ENCODE data around the gene CEL. TPM values are rescaled to one million over a fixed set of nuclear protein-coding genes. Genes with fewer than 3 reads are reported as not detected.

The CEL gene
- total and polyA plus RNA-seq, 2 donors from 2014 or later = 1.0 to 16.7 TPM

DNA sequence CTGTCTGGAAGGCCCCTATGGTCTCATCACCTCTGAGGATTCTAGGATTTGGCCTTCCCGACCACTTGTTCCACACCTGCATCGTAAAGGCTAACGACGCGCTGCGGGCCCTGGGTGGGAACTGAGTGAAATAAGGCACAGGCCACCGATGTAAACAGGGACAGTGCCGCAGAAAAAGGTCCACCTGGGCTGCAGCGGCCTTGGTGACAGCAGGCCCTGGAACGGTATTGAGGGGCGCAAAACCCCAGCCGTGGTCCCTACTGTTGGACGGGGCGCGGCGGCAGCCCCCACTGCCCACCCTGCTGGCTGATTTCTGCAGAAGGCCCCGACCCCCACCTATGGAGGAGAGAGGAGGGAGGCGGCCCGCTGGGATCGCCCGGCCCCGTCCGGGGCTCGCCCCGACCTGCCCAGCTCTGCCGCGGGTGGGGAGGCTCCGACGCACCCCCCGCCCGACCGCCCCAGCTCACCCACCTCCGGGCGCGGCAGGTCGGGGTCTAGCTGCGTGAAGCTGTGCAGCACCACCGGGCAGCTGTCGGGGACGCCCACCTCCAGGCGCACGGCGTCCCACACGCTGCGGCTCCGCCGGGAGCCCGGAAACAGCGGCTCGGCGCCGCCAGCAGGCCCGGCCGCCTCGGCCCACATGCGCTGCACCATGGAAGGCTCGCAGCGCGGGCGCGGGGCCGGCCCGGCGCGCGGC, 58.9 kb downstream of the CEL start:
- Histone ChIP-seq H3K27me3 (ENCODE audit: control insufficient read depth, insufficient read depth, low read length) (no peaks in the 10 kb centered on the region), H3K9ac (ENCODE audit: low read length in 3 of 3) (peak overlapping the region in 2 of 3 donors; percentile 82 to 86), H3K4me1 (ENCODE audit: control insufficient read depth in 2 of 3, insufficient read depth in 2 of 3, low read depth in 1 of 3, low read length in 3 of 3) (peaks cover 0 to 37% (median 8%) of the 10 kb centered on the region in 3 donors), H3K27ac (ENCODE audit: low read depth in 2 of 2, low read length in 2 of 2) (peak overlapping the region; percentile 71 to 84), H3K9me3 (ENCODE audit: control insufficient read depth in 2 of 3, insufficient read depth in 1 of 3, low read length in 3 of 3) (no peaks in the 10 kb centered on the region), H3K36me3 (ENCODE audit: control insufficient read depth in 2 of 3, insufficient read depth in 3 of 3, low read length in 3 of 3) (no peaks in the 10 kb centered on the region), H3K4me3 (ENCODE audit: low read length in 3 of 3) (peak overlapping the region; percentile 16 to 74 (median 65))
- intact Hi-C loops (cut with DNase I) = no loop called here
- no peak for FAIRE-seq
- DNase-seq = peak in 3 of 5 donors; percentile 26 to 76 (median 49)
- TF ChIP-seq, protein P1, sequence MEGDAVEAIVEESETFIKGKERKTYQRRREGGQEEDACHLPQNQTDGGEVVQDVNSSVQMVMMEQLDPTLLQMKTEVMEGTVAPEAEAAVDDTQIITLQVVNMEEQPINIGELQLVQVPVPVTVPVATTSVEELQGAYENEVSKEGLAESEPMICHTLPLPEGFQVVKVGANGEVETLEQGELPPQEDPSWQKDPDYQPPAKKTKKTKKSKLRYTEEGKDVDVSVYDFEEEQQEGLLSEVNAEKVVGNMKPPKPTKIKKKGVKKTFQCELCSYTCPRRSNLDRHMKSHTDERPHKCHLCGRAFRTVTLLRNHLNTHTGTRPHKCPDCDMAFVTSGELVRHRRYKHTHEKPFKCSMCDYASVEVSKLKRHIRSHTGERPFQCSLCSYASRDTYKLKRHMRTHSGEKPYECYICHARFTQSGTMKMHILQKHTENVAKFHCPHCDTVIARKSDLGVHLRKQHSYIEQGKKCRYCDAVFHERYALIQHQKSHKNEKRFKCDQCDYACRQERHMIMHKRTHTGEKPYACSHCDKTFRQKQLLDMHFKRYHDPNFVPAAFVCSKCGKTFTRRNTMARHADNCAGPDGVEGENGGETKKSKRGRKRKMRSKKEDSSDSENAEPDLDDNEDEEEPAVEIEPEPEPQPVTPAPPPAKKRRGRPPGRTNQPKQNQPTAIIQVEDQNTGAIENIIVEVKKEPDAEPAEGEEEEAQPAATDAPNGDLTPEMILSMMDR (IDR thresholded peaks at IDR 0.05; ENCODE audit: borderline replicate concordance, extremely low read depth, insufficient read depth) = no peak

Small RNAs within 50 kb of the gene (microRNA-seq; reads per million reads assigned to microRNA genes)
- 1.0 reads per million for gene MIR6877

Other genes with a start within 250 kb of the CEL start
- gene AK8, start 183.7 kb upstream of the CEL start, total RNA-seq = 6.3 TPM
- gene AK8, start 183.7 kb upstream of the CEL start, polyA plus RNA-seq (ENCODE audit: insufficient read depth, low read depth, low replicate concordance) = 6.2 TPM
- gene SPACA9, start 183.1 kb upstream of the CEL start, total RNA-seq = 8.7 TPM
- 17.1 TPM for gene SPACA9, start 183.1 kb upstream of the CEL start, polyA plus RNA-seq (ENCODE audit: insufficient read depth, low read depth, low replicate concordance)
- 45.4 TPM for gene TSC1, start 117.4 kb upstream of the CEL start, total RNA-seq
- gene TSC1, start 117.4 kb upstream of the CEL start, polyA plus RNA-seq (ENCODE audit: insufficient read depth, low read depth, low replicate concordance) = 13.1 TPM
- gene GFI1B, start 83.3 kb upstream of the CEL start, total RNA-seq = 0.28 TPM
- gene GFI1B, start 83.3 kb upstream of the CEL start, polyA plus RNA-seq (ENCODE audit: insufficient read depth, low read depth, low replicate concordance) = not detected
- gene GTF3C5, start 31.0 kb upstream of the CEL start, total RNA-seq = 47.7 TPM
- 38.0 TPM for gene GTF3C5, start 31.0 kb upstream of the CEL start, polyA plus RNA-seq (ENCODE audit: insufficient read depth, low read depth, low replicate concordance)
- gene RALGDS, start 59.3 kb downstream of the CEL start, total RNA-seq = 43.3 TPM
- gene RALGDS, start 59.3 kb downstream of the CEL start, polyA plus RNA-seq (ENCODE audit: insufficient read depth, low read depth, low replicate concordance) = 13.0 TPM
- gene GBGT1, start 101.9 kb downstream of the CEL start, total RNA-seq = 21.6 TPM
- 7.9 TPM for gene GBGT1, start 101.9 kb downstream of the CEL start, polyA plus RNA-seq (ENCODE audit: insufficient read depth, low read depth, low replicate concordance)
- not detected for gene OBP2B, start 147.3 kb downstream of the CEL start, total RNA-seq
- gene OBP2B, start 147.3 kb downstream of the CEL start, polyA plus RNA-seq (ENCODE audit: insufficient read depth, low read depth, low replicate concordance) = not detected
- 29.0 TPM for gene ABO, start 213.2 kb downstream of the CEL start, total RNA-seq
- 25.0 TPM for gene ABO, start 213.2 kb downstream of the CEL start, polyA plus RNA-seq (ENCODE audit: insufficient read depth, low read depth, low replicate concordance)